K562 (cell line): ENCODE measurements around the gene C2orf92.

Experiments
- MAZ ChIP-seq, 2 experiments: fragments of 450-650 bp in 1 of 2; sonication (generic) in 1 of 2; formaldehyde crosslinking; IDR thresholded peaks in 1 of 2; conservative IDR thresholded peaks in 1 of 2; 2 replicates each; pipeline versions ENCODE4 v1.4.0 to v1.5.0; 2020; ENCODE audit warnings: mild to moderate bottlenecking in 1 of 2, missing genetic modification reagents in 1 of 2
- NFYB ChIP-seq: IDR thresholded peaks from 2 replicates; pipeline ENCODE4 v1.6.1; 2011; ENCODE audit warnings: mild to moderate bottlenecking, moderate library complexity; ENCODE audit not compliant: insufficient read length; ENCODE audit errors: extremely low read depth
- POLR2A ChIP-seq: fragments of 450-650 bp; conservative IDR thresholded peaks from 2 replicates; pipeline ENCODE4 v1.6.1; 2016
- TF ChIP-seq, protein P1 (sequence below), 3 experiments: IDR thresholded peaks in 2 of 3; conservative IDR thresholded peaks in 1 of 3; 2 replicates each; pipeline ENCODE4 v1.5.1; 2011 to 2012; ENCODE audit warnings: low read length in 3 of 3, mild to moderate bottlenecking in 3 of 3, control low read depth in 2 of 3, improper control_type of control experiment in 1 of 3, inconsistent platforms in 1 of 3, low read depth in 1 of 3, mixed read lengths in 1 of 3, moderate library complexity in 1 of 3; ENCODE audit not compliant: insufficient read depth in 2 of 3

DNA sequence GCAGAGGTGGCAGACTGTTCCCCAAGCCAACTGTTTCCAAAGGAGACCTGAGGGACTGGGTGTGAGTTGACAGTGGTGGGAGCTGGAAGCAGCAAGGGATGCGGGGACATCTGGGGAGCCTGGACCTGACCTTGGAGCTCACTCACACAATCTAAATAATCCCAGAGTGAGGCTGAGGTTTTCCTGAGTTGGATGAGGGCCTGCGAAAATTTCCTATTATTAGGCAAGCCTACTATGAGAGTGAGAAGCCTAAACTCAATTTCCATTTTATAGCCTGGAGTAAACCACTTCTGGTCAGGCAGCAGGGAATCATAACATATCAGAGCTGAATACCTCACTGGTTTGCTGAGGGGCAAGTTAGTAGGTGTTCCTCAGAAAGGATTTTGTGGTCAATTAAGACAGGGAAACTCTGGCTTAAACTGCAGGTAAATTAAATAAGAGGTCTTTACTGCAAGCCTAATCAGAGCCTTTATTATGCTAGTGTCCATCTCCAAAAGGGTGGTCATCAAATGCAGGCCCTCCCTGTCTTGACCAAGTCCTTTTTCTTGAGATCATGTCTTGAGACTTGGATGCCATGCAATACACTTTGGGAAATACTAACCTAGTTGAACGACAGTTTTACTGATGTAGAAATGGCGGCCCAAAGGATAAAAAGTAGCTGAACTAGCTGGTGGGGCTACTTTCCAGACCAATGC, 25.3 kb upstream of the C2orf92 start:
- TF ChIP-seq MAZ (CRISPR knock-in tag; conservative IDR thresholded peaks at IDR 0.05 in 1 of 2, IDR thresholded peaks at IDR 0.05 in 1 of 2) (no peak), POLR2A (no peak), NFYB (no peak)
- TF ChIP-seq, protein P1, sequence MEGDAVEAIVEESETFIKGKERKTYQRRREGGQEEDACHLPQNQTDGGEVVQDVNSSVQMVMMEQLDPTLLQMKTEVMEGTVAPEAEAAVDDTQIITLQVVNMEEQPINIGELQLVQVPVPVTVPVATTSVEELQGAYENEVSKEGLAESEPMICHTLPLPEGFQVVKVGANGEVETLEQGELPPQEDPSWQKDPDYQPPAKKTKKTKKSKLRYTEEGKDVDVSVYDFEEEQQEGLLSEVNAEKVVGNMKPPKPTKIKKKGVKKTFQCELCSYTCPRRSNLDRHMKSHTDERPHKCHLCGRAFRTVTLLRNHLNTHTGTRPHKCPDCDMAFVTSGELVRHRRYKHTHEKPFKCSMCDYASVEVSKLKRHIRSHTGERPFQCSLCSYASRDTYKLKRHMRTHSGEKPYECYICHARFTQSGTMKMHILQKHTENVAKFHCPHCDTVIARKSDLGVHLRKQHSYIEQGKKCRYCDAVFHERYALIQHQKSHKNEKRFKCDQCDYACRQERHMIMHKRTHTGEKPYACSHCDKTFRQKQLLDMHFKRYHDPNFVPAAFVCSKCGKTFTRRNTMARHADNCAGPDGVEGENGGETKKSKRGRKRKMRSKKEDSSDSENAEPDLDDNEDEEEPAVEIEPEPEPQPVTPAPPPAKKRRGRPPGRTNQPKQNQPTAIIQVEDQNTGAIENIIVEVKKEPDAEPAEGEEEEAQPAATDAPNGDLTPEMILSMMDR (IDR thresholded peaks at IDR 0.05 in 2 of 3, conservative IDR thresholded peaks at IDR 0.05 in 1 of 3; ENCODE audit: insufficient read depth in 2 of 3, low read depth in 1 of 3, low read length in 3 of 3): no peak
